ENCODE measurements around the gene DAAM2.

DNA sequence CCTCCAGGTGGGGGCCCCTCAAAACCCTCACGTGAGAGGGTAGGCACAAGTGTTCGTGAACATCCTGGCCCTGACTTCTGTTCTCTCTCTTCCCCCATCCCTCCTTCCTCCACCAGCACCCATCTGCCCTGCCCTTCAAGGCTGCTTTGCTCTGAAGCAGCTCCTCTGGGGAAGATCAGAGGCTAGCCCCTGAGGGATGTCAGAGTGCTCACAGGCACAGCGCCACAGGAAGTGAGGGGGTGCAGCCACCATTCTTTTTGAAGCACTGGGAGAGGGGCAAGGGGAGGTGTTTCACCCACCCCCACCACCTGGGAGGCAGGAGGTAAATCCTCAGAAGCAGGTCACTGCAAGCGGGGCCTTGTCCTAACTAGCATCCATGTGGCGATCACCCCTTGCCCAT, 130.6 kb downstream of the DAAM2 start:
- no peak for TF ChIP-seq POLR2A (IDR thresholded peaks at IDR 0.05)
- TF ChIP-seq, protein P1, sequence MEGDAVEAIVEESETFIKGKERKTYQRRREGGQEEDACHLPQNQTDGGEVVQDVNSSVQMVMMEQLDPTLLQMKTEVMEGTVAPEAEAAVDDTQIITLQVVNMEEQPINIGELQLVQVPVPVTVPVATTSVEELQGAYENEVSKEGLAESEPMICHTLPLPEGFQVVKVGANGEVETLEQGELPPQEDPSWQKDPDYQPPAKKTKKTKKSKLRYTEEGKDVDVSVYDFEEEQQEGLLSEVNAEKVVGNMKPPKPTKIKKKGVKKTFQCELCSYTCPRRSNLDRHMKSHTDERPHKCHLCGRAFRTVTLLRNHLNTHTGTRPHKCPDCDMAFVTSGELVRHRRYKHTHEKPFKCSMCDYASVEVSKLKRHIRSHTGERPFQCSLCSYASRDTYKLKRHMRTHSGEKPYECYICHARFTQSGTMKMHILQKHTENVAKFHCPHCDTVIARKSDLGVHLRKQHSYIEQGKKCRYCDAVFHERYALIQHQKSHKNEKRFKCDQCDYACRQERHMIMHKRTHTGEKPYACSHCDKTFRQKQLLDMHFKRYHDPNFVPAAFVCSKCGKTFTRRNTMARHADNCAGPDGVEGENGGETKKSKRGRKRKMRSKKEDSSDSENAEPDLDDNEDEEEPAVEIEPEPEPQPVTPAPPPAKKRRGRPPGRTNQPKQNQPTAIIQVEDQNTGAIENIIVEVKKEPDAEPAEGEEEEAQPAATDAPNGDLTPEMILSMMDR (IDR thresholded peaks at IDR 0.05 in 4 of 5, conservative IDR thresholded peaks at IDR 0.05 in 1 of 5) = no peak

Data from gastrocnemius medialis (tissue), 4 donors.